Activated CD8-positive, alpha-beta memory T cell treated with anti-CD3 and anti-CD28 coated beads, Interleukin-2, amount 50 U/mL, for 1 hour (primary cell): Measurements from ENCODE around the gene BABAM2.

Experiments used
- DNase-seq: peaks from one replicate; pipeline ENCODE4 v3.0.0-alpha.2; 2020; ENCODE audit errors: extremely low read depth

Gene BABAM2

GRCh38 chr2:28163028-28163427, 272.5 kb downstream of the BABAM2 start:
- DNase-seq, result no peak

- no peak for DNase-seq
These were observed 273.2 kb downstream of the BABAM2 start for GRCh38 chr2:28163627-28164279.

- no peak for DNase-seq
These were observed 273.8 kb downstream of the BABAM2 start for GRCh38 chr2:28164280-28164801.

- DNase-seq, result no peak
These were observed 274.6 kb downstream of the BABAM2 start for GRCh38 chr2:28165087-28165635.

GRCh38 chr2:28166956-28167355, 276.4 kb downstream of the BABAM2 start:
- no peak for DNase-seq

- DNase-seq, result no peak
These were observed 277.8 kb downstream of the BABAM2 start for GRCh38 chr2:28168376-28168775.

- no peak for DNase-seq
These were observed 279.0 kb downstream of the BABAM2 start for GRCh38 chr2:28169492-28169891.

- no peak for DNase-seq
These were observed 281.8 kb downstream of the BABAM2 start for GRCh38 chr2:28172114-28172898.

GRCh38 chr2:28173377-28173776, 282.8 kb downstream of the BABAM2 start:
- no peak for DNase-seq

GRCh38 chr2:28174211-28174610, 283.7 kb downstream of the BABAM2 start:
- DNase-seq, result no peak

- no peak for DNase-seq
These were observed 284.5 kb downstream of the BABAM2 start for GRCh38 chr2:28175028-28175427.

- no peak for DNase-seq
These were observed 288.4 kb downstream of the BABAM2 start for GRCh38 chr2:28178946-28179345.

- DNase-seq, result no peak
These were observed 291.3 kb downstream of the BABAM2 start for GRCh38 chr2:28181801-28182200.

GRCh38 chr2:28182348-28182747, 291.8 kb downstream of the BABAM2 start:
- no peak for DNase-seq

GRCh38 chr2:28185153-28185552, 294.6 kb downstream of the BABAM2 start:
- DNase-seq, result no peak

- DNase-seq, result no peak
These were observed 295.4 kb downstream of the BABAM2 start for GRCh38 chr2:28185891-28186290.

- no peak for DNase-seq
These were observed 296.7 kb downstream of the BABAM2 start for GRCh38 chr2:28187186-28187585.

- no peak for DNase-seq
These were observed 297.9 kb downstream of the BABAM2 start for GRCh38 chr2:28188436-28188835.

GRCh38 chr2:28193630-28194403, 303.3 kb downstream of the BABAM2 start:
- no peak for DNase-seq

GRCh38 chr2:28199995-28200679, 309.6 kb downstream of the BABAM2 start:
- no peak for DNase-seq

- no peak for DNase-seq
These were observed 311.2 kb downstream of the BABAM2 start for GRCh38 chr2:28201671-28202180.
